GM12878 (cell line): ENCODE results near the gene LSM12.

ENCODE experiments used
- KDM1A ChIP-seq: fragments of 200-600 bp; sonication (generic); IDR thresholded peaks from 2 replicates; pipeline ENCODE4 v1.6.1; 2016; ENCODE audit warnings: borderline replicate concordance
- POLR2A ChIP-seq: IDR thresholded peaks from 2 replicates; pipeline ENCODE4 v1.6.1; 2011; ENCODE audit warnings: low read depth, mild to moderate bottlenecking, low read length
- SIN3A ChIP-seq: IDR thresholded peaks from 2 replicates; pipeline ENCODE4 v1.6.1; 2012; ENCODE audit warnings: low read depth, low read length, improper control_type of control experiment
- SP1 ChIP-seq: IDR thresholded peaks from one replicate; pipeline ENCODE4 v1.6.1; 2011; ENCODE audit warnings: low read depth, low read length

GRCh38 chr17:44049294-44050060 lies 17.0 kb downstream of the LSM12 start:
- no peak for TF ChIP-seq KDM1A
- TF ChIP-seq POLR2A, result no peak
- no peak for TF ChIP-seq SIN3A
- TF ChIP-seq SP1, result no peak
